ENCODE results near the gene LMNTD2. TPM values are rescaled to one million over a fixed set of nuclear protein-coding genes. Genes with fewer than 3 reads are reported as not detected.

Gene LMNTD2
- total and polyA plus RNA-seq, 4 donors: 1.4 to 1.9 (median 1.8) TPM

- 80 to 84% methylated on average over 11 of the region's 11 CpGs for WGBS, 2 donors
- intact Hi-C loops (cut with DNase I): no loop called here
- ATAC-seq (ENCODE audit: low FRiP score) (no peak), DNase-seq (no peak)
- no peak overlapping the region for H3K27ac ChIP-seq (ENCODE audit: low read depth in 1 of 2, low read length in 2 of 2)
- H3K36me3 ChIP-seq (ENCODE audit: control insufficient read depth in 1 of 2, insufficient read depth in 2 of 2, low read length in 1 of 2): peaks cover 3 to 10% of the 10 kb centered on the region in 2 donors
- H3K9me3 ChIP-seq (ENCODE audit: control insufficient read depth, low read length): no peaks in the 10 kb centered on the region
- no peaks in the 10 kb centered on the region for H3K27me3 ChIP-seq (ENCODE audit: control insufficient read depth in 1 of 2, insufficient read depth in 2 of 2, low read length in 1 of 2)
- H3K4me3 ChIP-seq (ENCODE audit: low read length in 2 of 2): no peak overlapping the region
- H3K4me1 ChIP-seq (ENCODE audit: control insufficient read depth in 1 of 2, insufficient read depth in 2 of 2, low read length in 2 of 2): no peaks in the 10 kb centered on the region
These were observed 30.5 kb upstream of the LMNTD2 start for GRCh38 chr11:590997-591396.

DNA sequence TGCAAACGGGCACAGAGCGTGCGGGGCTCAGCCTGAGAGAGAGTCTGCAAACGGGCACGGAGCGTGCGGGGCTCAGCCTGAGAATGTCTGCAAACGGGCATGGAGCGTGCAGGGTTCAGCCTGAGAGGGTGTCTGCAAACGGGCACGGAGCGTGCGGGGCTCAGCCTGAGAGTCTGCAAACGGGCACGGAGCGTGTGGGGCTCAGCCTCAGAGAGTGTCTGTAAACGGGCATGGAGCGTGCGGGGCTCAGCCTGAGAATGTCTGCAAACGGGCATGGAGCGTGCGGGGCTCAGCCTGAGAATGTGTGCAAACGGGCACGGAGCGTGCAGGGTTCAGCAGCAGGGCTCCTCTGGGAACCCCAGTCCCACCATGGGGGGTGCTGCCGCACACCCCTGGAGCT lies 29.3 kb upstream of the LMNTD2 start:
- 94% methylated on average over 26 of the region's 26 CpGs for WGBS, 2 donors
- Histone ChIP-seq H3K36me3 (ENCODE audit: control insufficient read depth in 1 of 2, insufficient read depth in 2 of 2, low read length in 1 of 2) (peaks cover 3 to 10% of the 10 kb centered on the region in 2 donors), H3K4me3 (ENCODE audit: low read length in 2 of 2) (no peak overlapping the region), H3K9me3 (ENCODE audit: control insufficient read depth, low read length) (no peaks in the 10 kb centered on the region), H3K4me1 (ENCODE audit: control insufficient read depth in 1 of 2, insufficient read depth in 2 of 2, low read length in 2 of 2) (no peaks in the 10 kb centered on the region), H3K27ac (ENCODE audit: low read depth in 1 of 2, low read length in 2 of 2) (no peak overlapping the region), H3K27me3 (ENCODE audit: control insufficient read depth in 1 of 2, insufficient read depth in 2 of 2, low read length in 1 of 2) (no peaks in the 10 kb centered on the region)
- no peak for ATAC-seq (ENCODE audit: low FRiP score)
- no peak for DNase-seq
- intact Hi-C loops (cut with DNase I): no loop called here

DNA sequence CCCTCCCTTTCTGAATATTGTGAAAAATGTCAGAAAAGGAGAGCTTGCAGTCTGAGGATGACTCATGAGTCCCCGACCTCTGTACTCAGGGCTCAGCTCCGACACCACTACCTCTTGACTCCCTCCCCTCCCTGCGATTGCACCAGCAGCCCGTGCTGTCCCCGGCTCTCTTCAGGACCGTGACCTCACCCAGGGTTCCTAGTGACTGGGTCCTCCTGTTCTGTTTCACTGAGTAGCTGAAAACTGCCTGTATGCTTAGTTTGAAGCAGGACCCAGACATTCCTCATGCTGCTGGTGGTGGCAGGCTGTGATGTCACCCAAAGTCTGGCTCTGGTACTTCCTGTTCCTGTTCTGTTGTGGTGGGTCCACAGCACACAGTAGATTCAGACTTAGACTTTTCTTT lies 27.4 kb upstream of the LMNTD2 start:
- no peak overlapping the region for H3K4me3 ChIP-seq (ENCODE audit: low read length in 2 of 2)
- 61 to 73% methylated on average over 6 of the region's 6 CpGs for WGBS, 2 donors
- DNase-seq: no peak

GRCh38 chr11:587546-587945 lies 27.0 kb upstream of the LMNTD2 start:
- H3K4me1 ChIP-seq (ENCODE audit: control insufficient read depth in 1 of 2, insufficient read depth in 2 of 2, low read length in 2 of 2): no peaks in the 10 kb centered on the region
- no peak overlapping the region for H3K27ac ChIP-seq (ENCODE audit: low read depth in 1 of 2, low read length in 2 of 2)
- no peaks in the 10 kb centered on the region for H3K9me3 ChIP-seq (ENCODE audit: control insufficient read depth, low read length)
- no peaks in the 10 kb centered on the region for H3K27me3 ChIP-seq (ENCODE audit: control insufficient read depth in 1 of 2, insufficient read depth in 2 of 2, low read length in 1 of 2)
- intact Hi-C loops (cut with DNase I): no loop called here
- H3K36me3 ChIP-seq (ENCODE audit: control insufficient read depth in 1 of 2, insufficient read depth in 2 of 2, low read length in 1 of 2): peaks cover 3 to 5% of the 10 kb centered on the region in 2 donors
- 82 to 84% methylated on average over 8 of the region's 8 CpGs for WGBS, 2 donors
- no peak overlapping the region for H3K4me3 ChIP-seq (ENCODE audit: low read length in 2 of 2)
- DNase-seq (no peak), ATAC-seq (ENCODE audit: low FRiP score) (no peak)

More for the DNA sequence above, 27.4 kb upstream of the LMNTD2 start:
- Histone ChIP-seq H3K9me3 (ENCODE audit: control insufficient read depth, low read length) (no peaks in the 10 kb centered on the region), H3K27ac (ENCODE audit: low read depth in 1 of 2, low read length in 2 of 2) (no peak overlapping the region), H3K4me1 (ENCODE audit: control insufficient read depth in 1 of 2, insufficient read depth in 2 of 2, low read length in 2 of 2) (no peaks in the 10 kb centered on the region), H3K27me3 (ENCODE audit: control insufficient read depth in 1 of 2, insufficient read depth in 2 of 2, low read length in 1 of 2) (no peaks in the 10 kb centered on the region), H3K36me3 (ENCODE audit: control insufficient read depth in 1 of 2, insufficient read depth in 2 of 2, low read length in 1 of 2) (peaks cover 3 to 8% of the 10 kb centered on the region in 2 donors)
- ATAC-seq (ENCODE audit: low FRiP score): no peak
- intact Hi-C loops (cut with DNase I): no loop called here

DNA sequence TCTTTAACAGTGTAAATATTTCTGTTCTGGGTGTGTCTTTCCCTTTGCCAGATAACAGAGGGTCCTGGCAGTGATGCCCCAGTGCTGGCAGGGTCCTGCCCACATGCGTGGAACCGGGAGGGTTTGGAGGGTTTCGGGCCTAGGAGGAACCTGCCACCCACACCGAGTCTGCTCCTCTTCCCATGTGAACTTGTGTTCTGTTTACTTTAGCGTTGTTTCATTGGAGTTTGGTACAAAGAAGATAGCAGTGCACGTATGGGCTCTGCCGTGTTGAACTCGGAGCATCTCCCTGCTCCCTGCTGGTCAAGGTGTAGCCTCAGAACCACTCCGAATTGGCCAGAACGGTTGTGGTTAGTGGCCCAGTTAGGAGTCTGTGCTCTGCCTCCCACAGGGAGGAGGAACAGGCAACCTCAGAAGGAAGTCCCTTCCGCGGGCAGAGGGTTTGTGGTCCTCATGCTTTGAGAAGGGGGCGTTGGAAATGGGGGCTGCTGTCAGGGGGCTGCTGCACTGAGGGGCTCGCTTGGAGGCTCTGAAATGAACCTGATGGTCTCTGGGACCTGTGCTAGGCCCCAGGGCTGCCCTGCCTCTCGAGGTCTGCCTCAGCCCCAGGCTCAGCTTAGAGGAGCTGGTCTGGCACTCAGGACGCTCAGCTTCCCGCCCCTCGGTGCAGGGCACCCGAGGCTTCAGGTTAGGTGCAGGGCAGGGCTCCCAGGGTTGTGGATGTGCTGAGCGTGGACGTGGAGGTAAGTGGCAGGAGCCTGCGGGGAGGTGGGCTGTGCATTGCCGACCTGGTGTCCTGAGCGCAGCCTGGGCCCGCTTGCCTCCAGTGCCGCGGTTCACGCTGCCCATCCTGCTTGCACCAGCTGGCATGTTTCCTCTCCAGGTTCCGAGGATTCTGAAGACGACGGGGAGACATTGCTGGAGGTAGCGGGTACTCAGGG lies 26.1 kb upstream of the LMNTD2 start:
- H3K36me3 ChIP-seq (ENCODE audit: control insufficient read depth in 1 of 2, insufficient read depth in 2 of 2, low read length in 1 of 2): peaks cover 3% of the 10 kb centered on the region in 2 donors
- no peak for DNase-seq
- WGBS, 2 donors: 88% methylated on average over 32 of the region's 32 CpGs
- H3K27me3 ChIP-seq (ENCODE audit: control insufficient read depth in 1 of 2, insufficient read depth in 2 of 2, low read length in 1 of 2): no peaks in the 10 kb centered on the region
- intact Hi-C loops (cut with DNase I): no loop called here
- no peaks in the 10 kb centered on the region for H3K9me3 ChIP-seq (ENCODE audit: control insufficient read depth, low read length)
- no peak overlapping the region for H3K27ac ChIP-seq (ENCODE audit: low read depth in 1 of 2, low read length in 2 of 2)
- H3K4me3 ChIP-seq (ENCODE audit: low read length in 2 of 2): no peak overlapping the region
- ATAC-seq (ENCODE audit: low FRiP score): no peak
- no peaks in the 10 kb centered on the region for H3K4me1 ChIP-seq (ENCODE audit: control insufficient read depth in 1 of 2, insufficient read depth in 2 of 2, low read length in 2 of 2)

DNA sequence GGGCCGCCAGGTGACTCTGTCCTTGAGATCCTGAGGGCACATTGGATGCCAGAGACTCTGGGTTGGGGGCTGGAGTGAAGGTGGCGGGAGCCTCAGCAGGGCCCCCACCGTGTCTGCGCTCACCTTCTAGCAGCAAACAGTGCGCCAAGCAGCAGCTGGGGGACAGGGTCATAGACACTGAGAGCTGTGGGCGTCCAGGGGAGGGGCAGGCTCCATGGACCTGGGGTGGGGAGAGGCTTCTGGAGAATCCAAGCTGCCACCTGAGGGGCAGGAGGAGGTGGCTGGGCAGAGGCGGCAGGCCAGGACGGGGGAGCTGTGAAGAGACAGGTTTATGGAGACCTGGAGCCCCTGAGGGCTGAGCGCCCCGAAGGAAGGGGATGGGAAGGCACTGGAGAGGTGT lies 23.7 kb upstream of the LMNTD2 start:
- Histone ChIP-seq H3K27ac (ENCODE audit: low read depth in 1 of 2, low read length in 2 of 2) (no peak overlapping the region), H3K36me3 (ENCODE audit: control insufficient read depth in 1 of 2, insufficient read depth in 2 of 2, low read length in 1 of 2) (peaks cover 1 to 2% of the 10 kb centered on the region in 2 donors), H3K9me3 (ENCODE audit: control insufficient read depth, low read length) (no peaks in the 10 kb centered on the region), H3K4me1 (ENCODE audit: control insufficient read depth in 1 of 2, insufficient read depth in 2 of 2, low read length in 2 of 2) (no peaks in the 10 kb centered on the region), H3K27me3 (ENCODE audit: control insufficient read depth in 1 of 2, insufficient read depth in 2 of 2, low read length in 1 of 2) (no peaks in the 10 kb centered on the region), H3K4me3 (ENCODE audit: low read length in 2 of 2) (no peak overlapping the region)
- ATAC-seq (ENCODE audit: low FRiP score) (no peak), DNase-seq (no peak)
- WGBS, 2 donors: 94% methylated on average over 10 of the region's 10 CpGs
- intact Hi-C loops (cut with DNase I): no loop called here

- no peak for ATAC-seq (ENCODE audit: low FRiP score)
- H3K27me3 ChIP-seq (ENCODE audit: control insufficient read depth in 1 of 2, insufficient read depth in 2 of 2, low read length in 1 of 2): no peaks in the 10 kb centered on the region
- no peak for DNase-seq
- no peaks in the 10 kb centered on the region for H3K4me1 ChIP-seq (ENCODE audit: control insufficient read depth in 1 of 2, insufficient read depth in 2 of 2, low read length in 2 of 2)
- H3K9me3 ChIP-seq (ENCODE audit: control insufficient read depth, low read length): no peaks in the 10 kb centered on the region
- intact Hi-C loops (cut with DNase I): no loop called here
- H3K27ac ChIP-seq (ENCODE audit: low read depth in 1 of 2, low read length in 2 of 2): no peak overlapping the region
- H3K4me3 ChIP-seq (ENCODE audit: low read length in 2 of 2): no peak overlapping the region
- whole genome bisulfite sequencing, 2 donors: 85 to 88% methylated on average over 17 of the region's 17 CpGs
- no peaks in the 10 kb centered on the region for H3K36me3 ChIP-seq (ENCODE audit: control insufficient read depth in 1 of 2, insufficient read depth in 2 of 2, low read length in 1 of 2)
These were observed 21.2 kb upstream of the LMNTD2 start for GRCh38 chr11:581752-582151.

DNA sequence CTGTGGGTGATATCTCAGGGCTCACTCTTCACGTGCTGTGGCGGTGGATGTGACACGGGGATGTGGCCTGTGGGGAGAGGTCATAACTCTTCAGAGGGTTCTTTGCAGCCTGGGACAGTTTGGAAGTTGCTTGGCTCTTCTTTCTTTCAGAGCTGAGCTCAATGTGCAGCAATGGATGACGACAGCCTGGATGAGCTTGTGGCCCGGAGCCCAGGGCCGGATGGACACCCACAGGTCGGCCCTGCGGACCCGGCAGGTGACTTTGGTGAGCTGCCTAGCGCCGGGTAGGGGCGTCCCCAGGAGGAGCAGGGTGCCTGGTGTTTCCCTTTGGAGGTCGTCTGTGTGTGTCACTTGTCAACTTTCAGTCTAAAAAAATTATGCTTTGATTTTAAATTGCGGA lies 20.8 kb upstream of the LMNTD2 start:
- Histone ChIP-seq H3K27me3 (ENCODE audit: control insufficient read depth in 1 of 2, insufficient read depth in 2 of 2, low read length in 1 of 2) (no peaks in the 10 kb centered on the region), H3K9me3 (ENCODE audit: control insufficient read depth, low read length) (no peaks in the 10 kb centered on the region), H3K4me3 (ENCODE audit: low read length in 2 of 2) (no peak overlapping the region), H3K27ac (ENCODE audit: low read depth in 1 of 2, low read length in 2 of 2) (no peak overlapping the region), H3K4me1 (ENCODE audit: control insufficient read depth in 1 of 2, insufficient read depth in 2 of 2, low read length in 2 of 2) (no peaks in the 10 kb centered on the region), H3K36me3 (ENCODE audit: control insufficient read depth in 1 of 2, insufficient read depth in 2 of 2, low read length in 1 of 2) (no peaks in the 10 kb centered on the region)
- DNase-seq (no peak), ATAC-seq (ENCODE audit: low FRiP score) (no peak)
- intact Hi-C loops (cut with DNase I): no loop called here
- 83 to 85% methylated on average over 14 of the region's 14 CpGs for WGBS, 2 donors

All from aorta (tissue), 5 donors.